ENCODE measurements around the gene ATRN. TPM values are rescaled to one million over a fixed set of nuclear protein-coding genes. Genes with fewer than 3 reads are reported as not detected.

Gene ATRN
- polyA plus RNA-seq, 1 donor (not counting 4 experiments of a cell fraction or from before 2014, with no cell fraction given): 49.9 TPM

GRCh38 chr20:3671986-3672546, 201.2 kb downstream of the ATRN start:
- no peaks in the 10 kb centered on the region for H3K36me3 ChIP-seq (ENCODE audit: control insufficient read depth in 2 of 2, extremely low read depth in 1 of 2, insufficient read depth in 2 of 2, low read length in 2 of 2)
- H3K27me3 ChIP-seq (ENCODE audit: control insufficient read depth, extremely low read depth, insufficient read depth, low read length): peaks cover 82% of the 10 kb centered on the region
- H3K9me1 ChIP-seq (ENCODE audit: control insufficient read depth, extremely low read depth, insufficient read depth, low read length): no peaks in the 10 kb centered on the region
- no peak overlapping the region for H3K27ac ChIP-seq (ENCODE audit: control insufficient read depth, insufficient read depth, low read length)
- H3K79me2 ChIP-seq (ENCODE audit: control insufficient read depth, insufficient read depth, low read length): no peaks in the 10 kb centered on the region
- no peak overlapping the region for H2AFZ ChIP-seq (ENCODE audit: control insufficient read depth, low read length)
- TF ChIP-seq EZH2 (IDR thresholded peaks at IDR 0.05; ENCODE audit: low read length): no peak
- no peak for TF ChIP-seq CTCF (optimal IDR thresholded peaks at IDR 0.05 in 1 of 3, IDR thresholded peaks at IDR 0.05 in 1 of 3, conservative IDR thresholded peaks at IDR 0.05 in 1 of 3; ENCODE audit: extremely low read depth in 1 of 3, insufficient read depth in 2 of 3, low read length in 3 of 3)
- no peaks in the 10 kb centered on the region for H4K20me1 ChIP-seq (ENCODE audit: control insufficient read depth, extremely low read depth, insufficient read depth, low read length)
- H3K4me3 ChIP-seq (ENCODE audit: control insufficient read depth in 2 of 3, extremely low read depth in 1 of 3, insufficient read depth in 2 of 3, low read depth in 1 of 3, low read length in 3 of 3): no peak overlapping the region
- dilution Hi-C loops (cut with MboI; ENCODE audit: extremely low pct_ligation_motif_present, low sequenced_read_pairs): no loop called here
- H3K4me2 ChIP-seq (ENCODE audit: control insufficient read depth, extremely low read depth, insufficient read depth, low read depth, low read length): no peak overlapping the region
- FAIRE-seq (no peak), DNase-seq (ENCODE audit: low read depth, low spot score) (no peak)
- H3K9me3 ChIP-seq (ENCODE audit: control insufficient read depth, low read depth, low read length): no peaks in the 10 kb centered on the region
- no peaks in the 10 kb centered on the region for H3K4me1 ChIP-seq (ENCODE audit: control insufficient read depth, extremely low read depth, insufficient read depth, low read length)
- no peak overlapping the region for H3K9ac ChIP-seq (ENCODE audit: control insufficient read depth, extremely low read depth, insufficient read depth, low read length)

GRCh38 chr20:3672547-3673171, 201.8 kb downstream of the ATRN start:
- H3K79me2 ChIP-seq (ENCODE audit: control insufficient read depth, insufficient read depth, low read length): no peaks in the 10 kb centered on the region
- H3K4me1 ChIP-seq (ENCODE audit: control insufficient read depth, extremely low read depth, insufficient read depth, low read length): no peaks in the 10 kb centered on the region
- no peak overlapping the region for H3K4me3 ChIP-seq (ENCODE audit: control insufficient read depth in 2 of 3, extremely low read depth in 1 of 3, insufficient read depth in 2 of 3, low read depth in 1 of 3, low read length in 3 of 3)
- TF ChIP-seq CTCF (optimal IDR thresholded peaks at IDR 0.05 in 1 of 3, IDR thresholded peaks at IDR 0.05 in 1 of 3, conservative IDR thresholded peaks at IDR 0.05 in 1 of 3; ENCODE audit: extremely low read depth in 1 of 3, insufficient read depth in 2 of 3, low read length in 3 of 3): peak in 1 of 3 experiments; percentile 3
- TF ChIP-seq EZH2 (IDR thresholded peaks at IDR 0.05; ENCODE audit: low read length): peak; percentile 77
- H3K27ac ChIP-seq (ENCODE audit: control insufficient read depth, insufficient read depth, low read length): no peak overlapping the region
- H3K9me3 ChIP-seq (ENCODE audit: control insufficient read depth, low read depth, low read length): no peaks in the 10 kb centered on the region
- peaks cover 88% of the 10 kb centered on the region for H3K27me3 ChIP-seq (ENCODE audit: control insufficient read depth, extremely low read depth, insufficient read depth, low read length)
- H3K9ac ChIP-seq (ENCODE audit: control insufficient read depth, extremely low read depth, insufficient read depth, low read length): no peak overlapping the region
- H3K36me3 ChIP-seq (ENCODE audit: control insufficient read depth in 2 of 2, extremely low read depth in 1 of 2, insufficient read depth in 2 of 2, low read length in 2 of 2): no peaks in the 10 kb centered on the region
- FAIRE-seq: no peak
- DNase-seq (ENCODE audit: low read depth, low spot score): no peak
- no peaks in the 10 kb centered on the region for H4K20me1 ChIP-seq (ENCODE audit: control insufficient read depth, extremely low read depth, insufficient read depth, low read length)
- H3K9me1 ChIP-seq (ENCODE audit: control insufficient read depth, extremely low read depth, insufficient read depth, low read length): no peaks in the 10 kb centered on the region
- dilution Hi-C loops (cut with MboI; ENCODE audit: extremely low pct_ligation_motif_present, low sequenced_read_pairs): no loop called here
- no peak overlapping the region for H3K4me2 ChIP-seq (ENCODE audit: control insufficient read depth, extremely low read depth, insufficient read depth, low read depth, low read length)
- H2AFZ ChIP-seq (ENCODE audit: control insufficient read depth, low read length): no peak overlapping the region

All from keratinocyte (primary cell).